Left colon (tissue), 2 donors: ENCODE measurements around the gene FANCC. TPM values are rescaled to one million over a fixed set of nuclear protein-coding genes. Genes with fewer than 3 reads are reported as not detected.

Experiments
- ATAC-seq: fragments of 200-7000 bp; cut with Tn5 transposase; one replicate; pipeline ENCODE4 v1.9.1; 2020; ENCODE audit warnings: mild to moderate bottlenecking, moderate library complexity
- DNase-seq, 2 donors: peaks; one replicate each; pipeline ENCODE4 v3.0.0-alpha.2; 2020
- intact Hi-C, 2 donors: fragments of 100-400 bp; cut with DNase I in 1 of 2; cut with micrococcal nuclease in 1 of 2; formaldehyde crosslinking; loops; one replicate each; pipeline versions ENCODE4 v1.11.2 to v1.14.0; 2022; cut with DNase I, micrococcal nuclease
- total RNA-seq, 2 donors: library from RNA; stranded (reverse); fragmentation: NEBNext Ultra II Directional; extraction: Animal tissue kit (Norgen Biotek cat#: 25700); gene quantifications; one replicate each; pipeline ENCODE4 v1.2.1, GENCODE V29; 2021
- donor health status: DM: no; HTN: no; CAD: no.
- donor health status: DM: yes; HTN: yes; CAD: no.

The FANCC gene
- total RNA-seq, 2 donors from 2014 or later = 12.7 to 13.8 TPM

- ATAC-seq (no peak), DNase-seq (no peak)
- intact Hi-C loops = no loop called here
Measured at GRCh38 chr9:95073918-95074317, 243.6 kb downstream of the FANCC start.

GRCh38 chr9:95073042-95073607 is 244.4 kb downstream of the FANCC start:
- ATAC-seq (peak; percentile 43), DNase-seq (no peak)
- intact Hi-C loops = no loop called here

- intact Hi-C loops = no loop called here
- ATAC-seq (no peak), DNase-seq (no peak)
Measured at GRCh38 chr9:95071925-95072324, 245.6 kb downstream of the FANCC start.

GRCh38 chr9:95071450-95071849 is 246.1 kb downstream of the FANCC start:
- DNase-seq (no peak), ATAC-seq (no peak)
- intact Hi-C loops = no loop called here

- ATAC-seq (peak; percentile 26), DNase-seq (no peak)
- intact Hi-C loops = no loop called here
Measured at GRCh38 chr9:95070549-95071021, 246.9 kb downstream of the FANCC start.

GRCh38 chr9:95067897-95068296 is 249.6 kb downstream of the FANCC start:
- intact Hi-C loops = no loop called here
- DNase-seq (no peak), ATAC-seq (no peak)

- intact Hi-C loops = no loop called here
- ATAC-seq (no peak), DNase-seq (no peak)
Measured at GRCh38 chr9:95067057-95067456, 250.5 kb downstream of the FANCC start.

- ATAC-seq = no peak
- no peak for DNase-seq
- intact Hi-C loops = no loop called here
Measured at GRCh38 chr9:95065224-95065623, 252.3 kb downstream of the FANCC start.

- intact Hi-C loops = no loop called here
- no peak for ATAC-seq
- no peak for DNase-seq
Measured at GRCh38 chr9:95063300-95063699, 254.2 kb downstream of the FANCC start.

GRCh38 chr9:95062596-95063065 is 254.9 kb downstream of the FANCC start:
- DNase-seq (no peak), ATAC-seq (no peak)
- intact Hi-C loops = no loop called here

GRCh38 chr9:95061916-95062595 is 255.5 kb downstream of the FANCC start:
- DNase-seq (no peak), ATAC-seq (no peak)
- intact Hi-C loops = no loop called here

- no peak for ATAC-seq
- intact Hi-C loops = no loop called here
- no peak for DNase-seq
Measured at GRCh38 chr9:95060916-95061315, 256.6 kb downstream of the FANCC start.

GRCh38 chr9:95060234-95060633 is 257.3 kb downstream of the FANCC start:
- DNase-seq = no peak
- no peak for ATAC-seq
- intact Hi-C loops = no loop called here

- ATAC-seq (no peak), DNase-seq (no peak)
- intact Hi-C loops = no loop called here
Measured at GRCh38 chr9:95058795-95059386, 258.6 kb downstream of the FANCC start.

- no peak for DNase-seq
- intact Hi-C loops = no loop called here
- ATAC-seq = no peak
Measured at GRCh38 chr9:95058121-95058785, 259.3 kb downstream of the FANCC start.

- ATAC-seq (no peak), DNase-seq (no peak)
- intact Hi-C loops = no loop called here
Measured at GRCh38 chr9:95057101-95057500, 260.4 kb downstream of the FANCC start.

GRCh38 chr9:95055851-95056551 is 261.5 kb downstream of the FANCC start:
- ATAC-seq (no peak), DNase-seq (no peak)
- intact Hi-C loops = no loop called here

GRCh38 chr9:95055334-95055850 is 262.1 kb downstream of the FANCC start:
- intact Hi-C loops = no loop called here
- ATAC-seq (no peak), DNase-seq (no peak)
